ENCODE results near the gene ELOB. TPM values are rescaled to one million over a fixed set of nuclear protein-coding genes. Genes with fewer than 3 reads are reported as not detected.
A peak's percentile ranks its signal among the peaks of the same experiment; 100 is the strongest.

Gene ELOB
- total and polyA plus RNA-seq, 5 donors = 235 to 625 (median 293) TPM

DNA sequence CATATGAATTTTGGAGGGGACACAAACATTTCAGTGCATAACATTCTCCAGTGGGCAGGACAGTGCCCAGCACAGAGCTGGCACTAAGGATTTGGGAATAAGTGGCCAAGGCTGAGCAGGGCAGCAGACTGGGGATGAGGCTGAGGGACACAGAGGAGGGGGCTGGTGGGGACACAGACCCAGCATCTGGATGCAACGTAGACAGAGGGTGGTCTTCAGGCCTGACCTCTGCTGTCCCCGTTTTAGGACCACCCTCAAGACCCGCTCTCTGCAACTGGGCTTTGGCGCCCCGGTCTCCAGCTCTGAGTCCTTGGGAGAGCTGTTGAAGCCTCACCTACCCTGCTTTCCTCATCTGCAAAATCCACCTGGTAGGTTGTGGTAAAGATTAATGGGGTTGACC is 13.6 kb upstream of the ELOB start:
- H3K9me3 ChIP-seq (ENCODE audit: control insufficient read depth, low read length) = no peaks in the 10 kb centered on the region
- no peaks in the 10 kb centered on the region for H3K4me1 ChIP-seq (ENCODE audit: control insufficient read depth, insufficient read depth, low read length)
- no peaks in the 10 kb centered on the region for H3K27me3 ChIP-seq (ENCODE audit: control insufficient read depth, insufficient read depth)
- DNase-seq = no peak
- peak in 1 of 2 donors; percentile 32 for ATAC-seq
- WGBS = 80% methylated on average over 5 of the region's 5 CpGs
- no peak overlapping the region for H3K27ac ChIP-seq (ENCODE audit: low read length)
- no peak overlapping the region for H3K4me3 ChIP-seq (ENCODE audit: low read length)
- intact Hi-C loops (cut with DNase I) = no loop called here

DNA sequence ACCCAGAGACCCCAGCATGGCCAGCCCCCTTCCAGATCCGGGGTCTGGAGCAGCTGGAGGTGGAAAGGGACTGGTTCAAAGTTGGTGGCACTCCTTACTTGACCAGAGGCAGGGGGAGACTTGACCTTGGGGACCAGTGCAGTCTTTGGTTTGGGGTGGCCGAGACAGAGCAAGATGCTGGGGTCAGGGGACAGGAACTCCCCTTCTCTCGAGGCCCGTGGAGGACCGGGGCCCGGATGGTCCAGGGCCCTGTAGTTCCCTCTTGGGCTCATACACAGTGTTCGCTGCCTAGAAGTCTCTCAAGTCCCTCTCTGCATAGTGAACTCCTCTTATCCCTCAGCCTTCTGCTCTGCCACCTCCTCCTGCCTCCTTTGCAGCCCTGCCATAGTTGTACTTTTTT is 10.9 kb upstream of the ELOB start:
- 36% methylated on average over 7 of the region's 7 CpGs for WGBS
- no peaks in the 10 kb centered on the region for H3K27me3 ChIP-seq (ENCODE audit: control insufficient read depth, insufficient read depth)
- H3K27ac ChIP-seq (ENCODE audit: low read length) = no peak overlapping the region
- no peaks in the 10 kb centered on the region for H3K9me3 ChIP-seq (ENCODE audit: control insufficient read depth, low read length)
- peak in 1 of 3 donors; percentile 19 for DNase-seq
- H3K4me3 ChIP-seq (ENCODE audit: low read length) = no peak overlapping the region
- no peak for ATAC-seq
- no peaks in the 10 kb centered on the region for H3K4me1 ChIP-seq (ENCODE audit: control insufficient read depth, insufficient read depth, low read length)
- intact Hi-C loops (cut with DNase I) = no loop called here

- DNase-seq (peak in 1 of 3 donors; percentile 14), ATAC-seq (no peak)
- 31% methylated on average over 10 of the region's 10 CpGs for whole genome bisulfite sequencing
- intact Hi-C loops (cut with DNase I) = no loop called here
- Histone ChIP-seq H3K27ac (ENCODE audit: low read length) (no peak within 1 kb of the TSS), H3K4me3 (ENCODE audit: low read length) (no peak within 1 kb of the TSS), H3K9me3 (ENCODE audit: control insufficient read depth, low read length) (no peaks in the 10 kb centered on the region), H3K4me1 (ENCODE audit: control insufficient read depth, insufficient read depth, low read length) (no peaks in the 10 kb centered on the region), H3K27me3 (ENCODE audit: control insufficient read depth, insufficient read depth) (no peaks in the 10 kb centered on the region)
Measured at GRCh38 chr16:2787406-2787805, 10.3 kb upstream of the ELOB start, which contains the start of gene PRSS33. Gene PRSS33 (minus strand): TSS chr16:2787560. CDS start chr16:2786547, 1,013 bp downstream.

- 52% methylated on average over 3 of the region's 3 CpGs for WGBS
- H3K9me3 ChIP-seq (ENCODE audit: control insufficient read depth, low read length) = no peaks in the 10 kb centered on the region
- H3K4me1 ChIP-seq (ENCODE audit: control insufficient read depth, insufficient read depth, low read length) = no peaks in the 10 kb centered on the region
- H3K4me3 ChIP-seq (ENCODE audit: low read length) = no peak overlapping the region
- H3K27me3 ChIP-seq (ENCODE audit: control insufficient read depth, insufficient read depth) = no peaks in the 10 kb centered on the region
- H3K27ac ChIP-seq (ENCODE audit: low read length) = no peak overlapping the region
- ATAC-seq = no peak
- DNase-seq = no peak
- intact Hi-C loops (cut with DNase I) = no loop called here
Measured at GRCh38 chr16:2786826-2787151, 9.7 kb upstream of the ELOB start.

DNA sequence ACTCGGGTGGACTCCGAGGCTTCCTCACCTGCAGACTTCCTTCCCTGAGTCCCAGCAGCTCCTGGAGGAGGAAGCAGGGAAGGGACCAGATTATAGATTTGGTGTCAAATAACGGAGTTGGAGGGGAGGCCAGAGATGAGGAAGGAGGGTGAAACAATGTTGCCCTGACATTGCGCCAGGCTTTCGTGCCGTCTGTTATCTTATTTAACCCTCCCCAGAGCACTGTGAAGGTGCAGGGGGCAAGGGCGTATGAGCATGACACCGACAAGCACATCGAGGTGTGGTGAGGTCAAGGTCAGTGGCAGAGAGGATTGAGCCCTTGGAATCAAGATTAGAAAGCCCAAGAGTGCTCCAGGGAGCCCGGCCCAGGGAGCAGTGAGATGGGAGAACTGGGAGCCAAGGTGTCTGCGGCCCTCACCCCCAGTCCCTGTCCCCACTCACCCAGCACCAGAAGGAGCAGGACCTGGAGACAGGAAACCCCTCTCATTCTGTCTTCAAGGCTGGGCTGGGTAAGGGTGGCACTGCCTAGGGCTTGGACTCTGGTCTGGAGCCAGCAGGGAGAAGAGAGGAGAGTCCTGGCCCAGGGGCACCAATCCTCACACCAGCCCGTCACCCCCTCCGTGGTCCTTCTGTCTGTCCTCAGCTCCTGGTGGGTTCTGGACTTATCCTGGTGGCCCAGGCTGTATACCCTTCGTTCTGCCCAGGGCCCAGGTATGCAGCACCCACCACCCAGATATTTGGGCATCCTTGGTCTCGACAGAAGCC is 9.2 kb upstream of the ELOB start:
- Histone ChIP-seq H3K4me1 (ENCODE audit: control insufficient read depth, insufficient read depth, low read length) (no peaks in the 10 kb centered on the region), H3K4me3 (ENCODE audit: low read length) (no peak overlapping the region), H3K9me3 (ENCODE audit: control insufficient read depth, low read length) (no peaks in the 10 kb centered on the region), H3K27me3 (ENCODE audit: control insufficient read depth, insufficient read depth) (no peaks in the 10 kb centered on the region), H3K27ac (ENCODE audit: low read length) (no peak overlapping the region)
- peak in 1 of 3 donors; percentile 19 for DNase-seq
- no peak for ATAC-seq
- WGBS = 45% methylated on average over 15 of the region's 15 CpGs
- intact Hi-C loops (cut with DNase I) = no loop called here

GRCh38 chr16:2785101-2785991 is 8.3 kb upstream of the ELOB start:
- ATAC-seq (peak in 1 of 2 donors; percentile 41), DNase-seq (peak in 1 of 3 donors; percentile 49)
- H3K27ac ChIP-seq (ENCODE audit: low read length) = no peak overlapping the region
- H3K27me3 ChIP-seq (ENCODE audit: control insufficient read depth, insufficient read depth) = no peaks in the 10 kb centered on the region
- 12% methylated on average over 79 of the region's 79 CpGs for WGBS
- H3K4me1 ChIP-seq (ENCODE audit: control insufficient read depth, insufficient read depth, low read length) = no peaks in the 10 kb centered on the region
- intact Hi-C loops (cut with DNase I) = no loop called here
- peak overlapping the region; percentile 12 for H3K4me3 ChIP-seq (ENCODE audit: low read length)
- no peaks in the 10 kb centered on the region for H3K9me3 ChIP-seq (ENCODE audit: control insufficient read depth, low read length)

- Histone ChIP-seq H3K4me1 (ENCODE audit: control insufficient read depth, insufficient read depth, low read length) (no peaks in the 10 kb centered on the region), H3K27ac (ENCODE audit: low read length) (no peak overlapping the region), H3K9me3 (ENCODE audit: control insufficient read depth, low read length) (no peaks in the 10 kb centered on the region), H3K4me3 (ENCODE audit: low read length) (peak overlapping the region; percentile 12), H3K27me3 (ENCODE audit: control insufficient read depth, insufficient read depth) (no peaks in the 10 kb centered on the region)
- 51% methylated on average over 15 of the region's 15 CpGs for WGBS
- DNase-seq = peak in 1 of 3 donors; percentile 55
- ATAC-seq = no peak
- intact Hi-C loops (cut with DNase I) = no loop called here
Measured at GRCh38 chr16:2784358-2785100, 7.4 kb upstream of the ELOB start.

GRCh38 chr16:2783581-2784357 is 6.7 kb upstream of the ELOB start:
- H3K4me3 ChIP-seq (ENCODE audit: low read length) = no peak overlapping the region
- peak in 1 of 3 donors; percentile 38 for DNase-seq
- no peak for ATAC-seq
- no peaks in the 10 kb centered on the region for H3K27me3 ChIP-seq (ENCODE audit: control insufficient read depth, insufficient read depth)
- H3K4me1 ChIP-seq (ENCODE audit: control insufficient read depth, insufficient read depth, low read length) = no peaks in the 10 kb centered on the region
- WGBS = 82% methylated on average over 15 of the region's 15 CpGs
- no peak overlapping the region for H3K27ac ChIP-seq (ENCODE audit: low read length)
- intact Hi-C loops (cut with DNase I) = no loop called here
- no peaks in the 10 kb centered on the region for H3K9me3 ChIP-seq (ENCODE audit: control insufficient read depth, low read length)

DNA sequence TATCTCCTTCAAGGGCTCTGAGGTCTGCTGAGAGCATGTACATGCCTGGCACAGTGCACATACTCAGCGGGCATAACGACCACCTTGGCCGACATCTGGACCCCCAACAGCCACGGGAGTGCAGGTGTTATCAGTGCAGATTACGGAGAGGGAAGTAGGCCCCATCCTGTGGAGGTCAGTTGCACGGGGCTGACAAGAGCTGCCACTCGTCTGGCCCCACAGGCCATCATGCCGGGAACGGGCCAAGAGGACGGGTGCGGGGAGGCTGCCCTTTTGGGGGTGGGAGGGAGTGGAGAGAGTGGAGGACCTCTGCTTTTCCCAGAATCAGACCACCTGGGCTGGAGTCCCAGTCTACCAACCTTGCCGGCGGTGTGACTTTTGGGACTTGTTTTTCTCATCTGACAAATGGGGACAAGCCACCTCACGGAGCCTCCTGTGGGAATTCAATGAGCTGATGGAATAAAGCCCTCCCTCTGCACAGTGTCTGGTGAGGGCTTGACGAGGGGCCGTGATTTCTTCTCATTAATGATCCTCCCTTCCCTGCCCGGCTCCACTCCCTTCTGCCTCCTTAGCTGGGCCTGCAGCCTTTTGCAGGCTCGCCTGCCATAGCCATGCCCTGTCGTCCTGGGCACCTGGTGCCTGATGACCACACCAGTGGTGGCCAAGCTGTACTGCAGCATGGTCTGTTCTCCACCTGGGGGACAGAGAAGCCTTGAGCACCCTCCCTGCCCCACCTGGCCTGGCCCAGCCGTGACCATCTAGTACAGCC is 5.7 kb upstream of the ELOB start:
- Histone ChIP-seq H3K4me3 (ENCODE audit: low read length) (no peak overlapping the region), H3K4me1 (ENCODE audit: control insufficient read depth, insufficient read depth, low read length) (no peaks in the 10 kb centered on the region), H3K27ac (ENCODE audit: low read length) (no peak overlapping the region), H3K27me3 (ENCODE audit: control insufficient read depth, insufficient read depth) (no peaks in the 10 kb centered on the region), H3K9me3 (ENCODE audit: control insufficient read depth, low read length) (no peaks in the 10 kb centered on the region)
- 66% methylated on average over 20 of the region's 20 CpGs for WGBS
- intact Hi-C loops (cut with DNase I) = no loop called here
- ATAC-seq = no peak
- peak in 1 of 3 donors; percentile 30 for DNase-seq
